SIG-M5 treated with dmso at 0.1 percent for 504 hours (cell line): Measurements from ENCODE around the gene GH1.
"Not testable (repeated sequence)": the region's sequence is repeated elsewhere in the genome, so short reads cannot be mapped to it uniquely, and the experiment has no call there.

Source experiments
- DNase-seq: peaks from one replicate; lab custom pipeline; 2025; ENCODE audit not compliant: unreplicated experiment; lab: John Stamatoyannopoulos, UW

The GH1 gene

DNA sequence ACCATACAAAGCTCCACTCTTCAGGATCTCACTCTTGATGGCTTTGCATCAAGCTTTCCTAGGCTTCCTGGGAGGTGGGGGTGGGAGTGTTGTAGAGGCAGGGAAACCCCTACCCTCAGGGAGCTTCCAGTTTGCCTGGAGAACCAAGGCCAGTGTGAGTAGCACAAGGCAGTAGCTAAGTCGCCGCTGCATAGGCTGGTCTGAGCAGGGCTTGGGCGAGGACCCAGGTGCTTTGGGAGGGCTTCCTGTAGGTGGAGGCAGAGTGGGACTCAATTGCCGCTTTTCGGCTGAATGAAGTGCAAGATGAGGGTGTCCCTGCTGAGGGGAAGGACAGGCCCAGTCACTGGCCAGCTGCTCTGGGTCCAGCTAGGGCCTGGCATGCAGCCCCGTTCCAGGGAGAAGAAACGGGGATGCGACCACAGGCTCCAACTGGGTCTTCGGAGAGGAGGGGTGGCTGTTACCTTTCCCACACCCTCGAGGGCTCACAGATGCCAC lies 9.6 kb upstream of the GH1 start:
- no peak for DNase-seq

DNA sequence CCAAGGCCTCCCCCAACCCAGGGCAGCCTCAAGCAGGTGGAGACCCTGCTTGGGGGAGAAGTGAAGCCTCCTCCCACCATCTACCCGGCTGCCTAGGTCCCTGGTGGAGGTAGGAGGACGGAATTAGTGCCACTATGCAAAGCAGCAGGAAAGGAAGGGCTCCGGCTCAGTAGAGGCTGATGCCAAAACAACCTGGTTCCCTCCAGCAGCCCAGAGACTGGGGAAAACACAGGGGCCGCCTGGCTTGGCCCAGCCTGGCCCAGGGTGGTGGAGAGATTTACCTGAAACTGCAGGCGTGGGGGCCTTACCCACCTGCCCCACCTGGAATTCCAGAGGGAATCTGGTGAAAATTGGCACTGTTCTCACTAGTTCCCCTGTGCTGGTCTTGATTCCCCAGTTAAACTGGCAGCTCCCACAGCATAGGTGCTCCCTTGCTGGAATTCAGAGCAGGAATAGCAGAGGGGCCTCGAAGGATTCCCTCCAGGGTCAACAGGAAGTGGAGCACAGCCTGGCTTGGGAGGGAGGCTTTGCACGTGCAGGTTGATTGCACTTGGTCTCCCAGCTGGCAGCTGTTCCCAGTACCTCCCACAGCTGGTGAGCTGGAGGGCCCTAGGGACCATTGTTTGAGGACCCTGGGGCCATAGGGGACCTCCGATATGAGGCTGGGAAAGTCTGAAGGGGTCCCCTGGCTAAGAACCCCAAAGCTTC lies 9.0 kb upstream of the GH1 start:
- DNase-seq = no peak

DNA sequence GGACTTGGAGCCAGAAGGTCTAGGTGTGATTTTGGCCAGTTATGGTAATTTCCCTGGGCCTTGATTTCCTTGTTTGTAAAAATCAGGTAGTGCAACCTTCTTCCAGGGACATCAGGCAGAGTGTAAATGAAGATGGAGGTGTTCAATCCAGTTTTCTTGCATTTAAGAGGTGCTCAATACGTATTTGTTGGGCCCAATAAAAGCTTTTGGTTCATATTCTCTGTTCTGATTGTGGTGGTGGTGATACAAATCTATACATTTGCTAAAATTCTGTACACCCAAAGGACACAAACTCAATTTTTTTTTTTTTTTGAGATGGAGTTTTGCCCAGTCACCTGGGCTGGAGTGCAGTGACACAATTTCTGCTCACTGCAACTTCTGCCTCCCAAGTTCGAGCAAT lies 7.5 kb upstream of the GH1 start:
- no peak for DNase-seq

- no peak for DNase-seq
Measured at GRCh38 chr17:63925615-63926014, 7.0 kb upstream of the GH1 start.

DNA sequence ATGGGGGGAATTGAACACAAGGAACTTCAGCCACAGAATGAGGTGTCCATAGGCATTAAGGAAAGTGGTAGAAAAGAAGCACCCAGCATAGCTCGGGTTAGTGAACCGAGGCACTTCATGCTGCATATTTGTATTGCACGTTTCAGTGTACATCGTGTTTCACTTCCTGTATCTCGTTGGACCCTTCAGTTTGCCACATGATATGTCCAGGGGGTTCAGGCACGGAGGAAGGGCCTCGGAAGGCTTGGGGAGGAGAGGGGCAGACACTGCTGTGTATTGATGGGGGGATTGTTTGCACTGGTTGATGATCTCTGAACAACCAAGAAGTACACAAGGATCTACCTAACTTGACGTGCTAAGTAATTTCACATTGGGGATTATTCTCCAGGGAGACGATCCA lies 3.8 kb upstream of the GH1 start:
- DNase-seq = not testable (repeated sequence)

GRCh38 chr17:63920779-63921178 lies 2.1 kb upstream of the GH1 start:
- DNase-seq = not testable (repeated sequence)

DNA sequence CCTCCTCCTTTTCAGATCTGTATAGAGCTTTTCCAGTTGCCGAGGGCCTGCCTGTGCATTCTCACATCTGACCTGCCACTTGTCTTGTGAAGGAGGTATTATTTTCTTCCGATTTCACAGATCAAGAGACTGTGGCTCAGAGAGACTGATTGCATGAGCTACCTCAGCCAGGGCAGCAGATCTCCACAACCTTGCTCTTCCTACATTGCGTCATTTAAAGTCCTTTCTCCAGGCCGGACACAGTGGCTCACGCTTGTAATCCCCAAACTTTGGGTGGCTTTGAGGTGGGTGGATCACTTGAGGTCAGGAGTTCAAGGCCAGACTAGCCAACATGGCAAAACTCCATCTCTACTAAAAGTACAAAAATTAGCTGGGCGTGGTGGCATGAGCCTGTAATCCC lies 1.4 kb upstream of the GH1 start:
- not testable (repeated sequence) for DNase-seq

- peak; percentile 70 for DNase-seq
Measured at GRCh38 chr17:63919311-63919723, 678 bp upstream of the GH1 start.

GRCh38 chr17:63918305-63918704 lies 334 bp downstream of the GH1 start:
- no peak for DNase-seq

- no peak for DNase-seq
Measured at GRCh38 chr17:63917646-63918045, 993 bp downstream of the GH1 start.

DNA sequence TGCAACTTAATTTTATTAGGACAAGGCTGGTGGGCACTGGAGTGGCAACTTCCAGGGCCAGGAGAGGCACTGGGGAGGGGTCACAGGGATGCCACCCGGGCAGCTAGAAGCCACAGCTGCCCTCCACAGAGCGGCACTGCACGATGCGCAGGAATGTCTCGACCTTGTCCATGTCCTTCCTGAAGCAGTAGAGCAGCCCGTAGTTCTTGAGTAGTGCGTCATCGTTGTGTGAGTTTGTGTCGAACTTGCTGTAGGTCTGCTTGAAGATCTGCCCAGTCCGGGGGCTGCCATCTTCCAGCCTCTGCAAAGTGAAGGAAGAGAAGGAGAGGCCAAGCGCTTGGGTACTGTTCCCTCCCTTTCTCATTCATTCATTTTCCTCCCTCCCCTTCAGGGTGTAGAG lies 1.4 kb downstream of the GH1 start:
- DNase-seq = not testable (repeated sequence)

DNA sequence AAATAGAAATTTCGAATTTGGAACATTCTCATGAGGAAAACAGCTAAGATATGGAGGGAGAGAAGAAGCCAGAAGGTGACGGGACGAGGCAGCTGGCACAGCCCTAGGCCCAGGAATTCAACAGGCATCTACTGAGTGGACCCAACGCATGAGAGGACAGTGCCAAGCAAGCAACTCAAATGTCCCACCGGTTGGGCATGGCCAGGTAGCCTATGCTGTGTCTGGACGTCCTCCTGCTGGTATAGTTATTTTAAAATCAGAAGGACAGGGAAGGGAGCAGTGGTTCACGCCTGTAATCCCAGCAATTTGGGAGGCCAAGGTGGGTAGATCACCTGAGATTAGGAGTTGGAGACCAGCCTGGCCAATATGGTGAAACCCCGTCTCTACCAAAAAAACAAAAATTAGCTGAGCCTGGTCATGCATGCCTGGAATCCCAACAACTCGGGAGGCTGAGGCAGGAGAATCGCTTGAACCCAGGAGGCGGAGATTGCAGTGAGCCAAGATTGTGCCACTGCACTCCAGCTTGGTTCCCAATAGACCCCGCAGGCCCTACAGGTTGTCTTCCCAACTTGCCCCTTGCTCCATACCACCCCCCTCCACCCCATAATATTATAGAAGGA lies 2.0 kb downstream of the GH1 start:
- DNase-seq = no peak

GRCh38 chr17:63915753-63916152 lies 2.9 kb downstream of the GH1 start:
- not testable (repeated sequence) for DNase-seq

- DNase-seq = no peak
Measured at GRCh38 chr17:63914471-63914870, 4.2 kb downstream of the GH1 start.

- DNase-seq = peak; percentile 22
Measured at GRCh38 chr17:63911657-63912100, 7.0 kb downstream of the GH1 start.

- no peak for DNase-seq
Measured at GRCh38 chr17:63911041-63911635, 7.5 kb downstream of the GH1 start, which contains the start of gene CSHL1. CSHL1 (minus strand) TSS chr17:63911258; CDS start chr17:63911196, 62 bp downstream.

DNA sequence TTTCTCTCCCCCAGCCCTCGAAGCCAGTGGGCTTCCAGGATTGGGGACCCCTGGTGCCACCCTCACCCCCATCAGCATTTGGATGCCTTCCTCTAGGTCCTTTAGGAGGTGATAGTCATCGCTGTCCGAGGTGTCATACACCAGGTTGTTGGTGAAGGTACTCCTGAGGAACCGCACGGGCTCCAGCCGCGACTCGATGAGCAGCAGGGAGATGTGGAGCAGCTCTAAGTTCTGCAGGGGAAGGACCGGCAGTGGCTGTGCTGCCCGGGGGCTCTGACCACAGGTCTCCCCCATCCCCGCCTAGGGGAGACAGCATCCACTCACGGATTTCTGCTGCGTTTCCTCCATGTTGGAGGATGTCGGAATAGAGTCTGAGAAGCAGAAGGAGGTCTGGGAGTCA lies 8.5 kb downstream of the GH1 start:
- no peak for DNase-seq

DNA sequence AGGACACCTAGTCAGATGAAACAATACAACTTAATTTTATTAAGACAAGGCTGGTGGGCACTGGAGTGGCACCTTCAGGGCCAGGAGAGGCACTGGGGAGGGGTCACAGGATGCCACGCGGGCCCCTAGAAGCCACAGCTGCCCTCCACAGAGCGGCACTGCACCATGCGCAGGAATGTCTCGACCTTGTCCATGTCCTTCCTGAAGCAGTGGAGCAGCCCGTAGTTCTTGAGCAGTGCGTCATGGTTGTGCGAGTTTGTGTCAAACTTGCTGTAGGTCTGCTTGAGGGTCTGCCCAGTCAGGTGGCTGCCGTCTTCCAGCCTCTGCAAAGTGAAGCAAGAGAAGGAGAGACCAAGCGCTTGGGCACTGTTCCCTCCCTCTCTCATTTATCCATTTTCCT lies 9.1 kb downstream of the GH1 start:
- DNase-seq = not testable (repeated sequence)

DNA sequence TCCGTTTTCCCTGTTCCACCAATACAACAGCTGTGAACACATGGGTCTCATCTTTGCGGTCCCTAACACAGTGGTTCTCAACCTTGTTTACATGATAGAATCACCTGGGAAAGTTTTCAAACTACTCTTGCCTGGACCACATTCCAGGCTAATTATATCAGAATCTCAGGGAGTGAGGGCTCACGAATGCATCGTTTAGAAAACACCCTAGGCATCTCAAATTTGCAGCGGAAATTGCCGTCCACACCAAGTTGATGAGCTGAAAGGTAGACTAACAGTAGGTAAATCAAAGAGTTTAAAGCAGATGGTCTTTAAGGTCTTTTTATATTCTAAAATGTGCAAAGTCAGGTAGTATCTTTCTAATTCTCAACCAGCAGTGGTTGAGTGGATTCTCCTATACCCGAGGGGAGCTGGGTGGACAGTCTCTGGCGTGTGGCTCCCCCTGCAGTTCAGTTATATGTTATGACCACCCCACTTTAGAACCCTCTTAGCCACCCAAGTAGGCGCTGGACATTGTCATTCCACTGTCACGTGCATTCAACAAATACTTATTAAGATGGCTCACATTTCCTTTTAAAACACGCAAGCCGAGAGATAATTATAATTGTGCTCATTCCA lies 11.4 kb downstream of the GH1 start:
- peak; percentile 13 for DNase-seq

- not testable (repeated sequence) for DNase-seq
Measured at GRCh38 chr17:63904796-63905195, 13.8 kb downstream of the GH1 start.

GRCh38 chr17:63903787-63904201 lies 14.8 kb downstream of the GH1 start:
- DNase-seq = not testable (repeated sequence)

GRCh38 chr17:63901971-63902370 lies 16.7 kb downstream of the GH1 start:
- DNase-seq = not testable (repeated sequence)
